Activated CD8-positive, alpha-beta memory T cell treated with anti-CD3 and anti-CD28 coated beads, Interleukin-2, amount 50 U/mL, for 48 hours (primary cell): ENCODE data around the gene PDE1A.
"Not testable (repeated sequence)": the region's sequence is repeated elsewhere in the genome, so short reads cannot be mapped to it uniquely, and the experiment has no call there.

Experiments used
- DNase-seq: peaks from one replicate; pipeline ENCODE4 v3.0.0-alpha.2; 2020

Gene PDE1A

DNA sequence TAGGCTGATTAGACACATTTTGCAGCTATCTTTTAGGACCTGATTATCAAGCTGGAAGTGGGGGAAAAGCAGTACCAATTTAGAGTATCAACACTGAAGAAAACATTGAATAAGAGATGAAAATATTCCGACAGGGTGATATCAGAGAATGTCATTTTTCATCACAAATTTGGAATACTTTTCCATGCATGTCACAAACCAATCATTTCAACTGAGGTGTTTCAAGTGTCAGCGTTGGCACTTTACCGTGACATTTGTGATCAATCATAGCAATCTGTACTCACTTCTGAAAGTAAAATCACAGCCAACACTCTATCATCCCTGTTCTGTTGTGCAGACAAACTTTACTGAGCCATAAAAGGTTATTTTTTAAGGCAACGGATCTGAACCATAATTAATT lies 75.4 kb downstream of the PDE1A start:
- no peak for DNase-seq

DNA sequence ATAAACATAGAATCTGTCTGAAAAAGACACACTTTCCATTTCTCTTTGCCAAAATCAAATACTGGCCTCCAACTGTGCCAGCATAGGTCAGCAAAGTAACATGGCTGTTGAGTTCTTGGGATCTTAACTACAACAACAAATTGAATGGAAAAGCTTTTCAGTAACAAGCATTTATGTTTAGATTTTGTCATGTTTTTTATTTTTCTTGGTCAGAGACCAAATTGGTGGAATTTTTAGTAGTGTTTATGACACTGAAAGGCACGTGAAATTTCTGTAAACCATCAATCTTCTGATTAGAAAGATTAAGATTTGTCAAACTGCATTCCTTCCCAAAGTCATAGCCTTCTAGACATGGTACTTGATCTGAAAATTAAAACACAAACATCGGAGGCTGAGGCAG lies 77.6 kb downstream of the PDE1A start:
- DNase-seq = no peak

DNA sequence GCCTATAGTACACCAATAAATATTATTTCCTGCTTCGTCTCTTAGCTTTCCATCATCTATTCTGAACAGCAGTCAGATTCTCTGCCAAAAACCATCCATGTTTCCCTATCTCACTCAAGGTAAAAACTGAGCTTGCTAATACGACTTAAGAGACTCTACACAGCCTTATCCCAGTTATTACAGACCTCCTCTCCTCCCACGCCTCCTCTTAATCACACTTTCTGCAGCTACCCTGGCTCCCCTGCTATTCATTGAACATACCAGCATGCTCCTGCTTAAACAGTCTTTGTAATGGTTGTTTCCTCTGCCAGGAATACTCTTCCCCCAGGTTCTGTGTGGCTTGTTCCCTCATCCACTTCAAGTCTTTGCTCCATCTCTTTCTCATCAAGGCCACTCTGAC lies 81.5 kb downstream of the PDE1A start:
- DNase-seq = no peak

DNA sequence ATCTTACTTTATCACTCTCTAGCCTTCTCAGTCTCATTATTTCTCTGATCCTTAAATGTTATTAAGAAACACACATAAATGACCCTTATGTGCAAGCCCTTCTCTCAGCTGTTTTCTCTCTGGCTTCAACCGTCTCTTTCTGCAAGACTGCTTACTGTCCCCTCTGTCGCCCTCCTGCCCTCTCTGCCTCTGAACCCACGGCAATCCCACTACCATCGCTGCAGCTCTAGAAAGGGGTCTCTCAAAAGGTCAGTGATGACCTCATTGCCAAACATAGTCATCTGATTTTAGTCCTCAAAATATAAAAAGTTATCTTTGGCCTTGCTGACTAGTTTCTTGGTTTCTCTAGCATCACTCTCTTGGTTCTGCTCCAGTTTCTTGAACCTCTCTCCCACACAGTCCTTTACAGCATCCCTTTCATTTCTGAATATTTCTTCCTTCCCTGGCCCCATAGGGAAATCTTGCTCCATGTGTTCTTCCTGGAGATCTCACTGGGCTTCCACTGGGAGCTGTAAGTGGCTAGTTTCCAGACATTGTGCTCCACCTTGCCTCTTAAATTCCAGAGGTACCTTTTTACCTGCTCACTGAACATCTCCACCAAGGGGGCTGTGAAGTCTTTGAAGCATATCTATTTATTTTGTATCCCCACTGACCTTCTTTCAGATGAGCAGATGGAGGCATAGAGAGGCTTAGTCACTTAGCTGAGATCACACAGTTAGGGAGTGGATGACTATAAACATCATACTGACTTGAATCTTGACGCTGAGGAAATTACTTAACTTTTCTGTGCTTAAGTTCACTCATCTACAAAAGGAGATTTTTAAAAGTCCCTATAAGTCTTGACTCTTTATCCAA lies 96.2 kb downstream of the PDE1A start:
- DNase-seq = no peak

DNA sequence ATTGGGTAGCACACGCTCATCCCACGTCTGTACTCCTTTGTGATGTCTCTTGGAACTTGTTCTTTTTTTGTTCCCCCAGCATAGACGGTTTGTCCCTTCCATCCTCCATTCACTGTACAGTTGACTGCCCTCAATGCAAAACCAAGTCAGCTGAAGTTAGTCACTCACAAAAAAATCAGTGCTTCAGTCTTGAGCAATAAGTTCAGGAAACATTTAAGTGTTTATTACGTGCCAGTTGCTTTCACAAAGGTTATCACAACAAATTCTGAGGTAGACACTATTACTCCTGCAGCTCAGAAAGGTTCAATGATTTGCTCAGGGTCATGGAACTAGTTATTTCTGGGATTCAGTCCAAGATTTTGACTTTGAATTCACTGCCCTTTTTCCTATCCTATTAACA lies 102.2 kb downstream of the PDE1A start:
- no peak for DNase-seq

DNA sequence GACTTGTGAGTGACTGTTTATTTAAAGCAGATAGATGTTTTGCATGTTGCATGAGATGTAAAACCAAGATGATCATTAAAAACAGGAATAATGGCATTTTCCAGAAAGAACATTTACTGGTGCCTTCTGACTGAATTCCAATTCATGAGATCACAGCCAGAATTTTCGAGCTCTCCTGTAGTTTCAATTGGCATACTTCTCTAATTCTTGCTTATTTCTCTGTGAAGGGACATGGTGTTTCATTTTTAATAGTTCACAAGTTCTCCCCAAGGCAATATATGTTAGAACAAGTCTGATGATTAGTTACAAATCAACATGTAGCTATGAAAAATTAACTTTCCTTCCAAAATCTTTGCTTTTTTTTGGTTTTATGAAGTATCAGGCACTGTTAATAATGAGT lies 105.7 kb downstream of the PDE1A start:
- DNase-seq = no peak

DNA sequence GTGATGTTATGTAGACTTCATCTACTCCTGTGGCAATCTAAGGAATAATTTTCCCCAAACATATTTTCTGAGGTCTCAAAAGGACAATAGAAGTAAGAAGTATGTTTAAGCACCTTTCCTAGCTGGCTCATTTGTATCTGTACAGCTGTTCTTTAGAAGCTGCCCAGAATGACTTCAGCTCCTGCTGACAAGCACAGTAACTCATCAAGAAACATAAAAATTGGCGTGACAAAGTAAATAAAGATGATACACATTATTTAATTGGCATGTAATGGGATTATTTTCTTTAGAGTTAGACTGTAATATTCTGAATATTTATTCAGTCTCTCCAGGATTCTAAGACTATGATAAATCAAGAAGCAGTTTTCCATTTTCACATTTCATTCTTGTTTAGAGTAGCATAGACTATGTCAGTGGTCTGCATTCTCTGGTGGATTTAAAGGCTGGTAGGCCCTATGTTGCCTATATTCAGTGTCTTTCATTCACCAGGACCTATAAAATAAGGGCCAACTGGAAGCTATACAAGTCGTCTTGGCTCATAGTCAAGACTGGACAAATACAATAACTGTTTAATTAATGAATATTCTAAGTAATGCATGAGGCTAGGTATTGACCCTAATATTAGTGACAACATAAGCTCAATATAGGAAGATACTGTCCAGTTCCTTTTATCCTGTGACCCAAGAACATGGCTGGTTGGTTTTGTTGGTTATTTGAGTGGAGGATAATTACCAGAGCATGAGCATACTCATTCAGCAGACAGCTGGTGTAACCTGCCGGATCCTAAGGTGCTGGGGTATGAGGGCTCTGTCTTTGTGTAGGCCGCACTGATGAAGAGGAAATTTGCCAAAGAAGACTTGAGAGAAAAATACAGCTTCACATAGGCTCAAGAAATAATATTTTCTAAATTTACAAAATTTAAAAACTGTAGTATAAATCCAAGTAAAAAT lies 107.0 kb downstream of the PDE1A start:
- DNase-seq = no peak

DNA sequence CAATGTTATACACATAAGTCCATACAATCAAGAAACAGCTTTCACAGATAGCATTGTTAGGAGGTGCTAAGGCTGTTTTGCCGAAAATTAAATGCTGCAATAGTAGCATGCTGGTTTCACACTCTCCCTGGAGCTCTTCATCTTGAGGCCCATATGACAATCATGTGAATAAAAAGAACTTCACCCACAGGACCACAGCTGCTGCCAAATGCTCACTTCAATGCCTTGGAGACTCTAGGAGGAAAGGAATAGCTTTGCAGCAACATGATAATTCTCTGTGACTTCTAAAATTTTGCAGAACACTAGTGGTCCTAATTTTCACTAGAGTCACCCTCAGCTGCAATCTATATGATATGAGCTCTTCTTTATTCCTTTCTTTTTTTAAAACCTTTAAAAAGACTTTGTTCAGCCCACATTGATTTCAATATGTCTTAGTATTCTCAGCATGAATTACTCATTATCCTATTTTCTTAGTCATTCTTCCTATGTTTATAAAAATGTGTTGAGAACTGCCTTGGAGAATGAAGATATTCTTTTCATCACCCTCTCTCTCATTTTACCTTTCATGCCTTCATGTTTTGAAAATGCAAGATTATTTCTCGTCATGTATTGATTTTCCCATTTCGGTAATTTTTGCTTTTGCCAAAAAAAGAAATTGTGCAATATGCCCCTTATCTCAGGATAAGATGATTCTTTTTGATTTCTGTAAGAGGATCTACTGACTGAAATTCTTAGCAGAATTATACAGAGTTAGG lies 108.2 kb downstream of the PDE1A start:
- DNase-seq = no peak

DNA sequence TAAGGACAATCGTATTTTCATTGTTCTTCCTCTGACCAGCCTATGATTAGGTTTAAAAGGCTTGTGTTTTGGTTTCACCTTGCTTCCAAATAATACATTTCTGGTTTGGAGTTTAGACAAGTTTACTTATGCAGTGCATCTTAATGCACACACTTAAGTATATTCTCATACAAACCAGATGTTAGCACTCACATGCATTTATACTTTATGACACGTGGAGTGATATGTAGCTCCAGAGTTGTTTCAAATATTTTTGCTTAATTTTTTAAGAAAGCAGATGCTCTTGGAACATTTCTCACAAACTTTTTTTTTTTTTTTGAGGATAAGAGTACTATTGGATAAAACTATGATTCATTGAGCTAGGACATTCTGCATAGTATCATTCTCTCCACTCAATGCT lies 109.9 kb downstream of the PDE1A start:
- DNase-seq = no peak

DNA sequence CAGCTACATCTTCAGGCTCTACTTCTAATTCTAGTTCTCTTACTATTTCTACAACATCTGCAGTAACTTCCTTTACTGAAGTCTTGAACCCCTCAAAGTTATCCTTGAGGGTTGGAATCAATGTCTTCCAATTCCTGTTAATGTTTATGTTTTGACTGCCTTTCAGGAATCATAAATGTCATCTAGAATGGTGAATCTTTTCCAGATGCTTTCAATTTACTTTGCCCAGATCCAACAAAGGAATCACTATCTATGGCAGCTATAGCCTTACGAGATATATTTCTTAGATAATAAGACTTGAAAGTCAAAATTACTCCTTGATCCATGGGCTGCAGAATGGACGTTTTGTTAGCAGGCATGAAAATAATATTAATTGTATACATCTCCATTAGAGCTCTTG lies 123.9 kb downstream of the PDE1A start:
- DNase-seq = no peak

DNA sequence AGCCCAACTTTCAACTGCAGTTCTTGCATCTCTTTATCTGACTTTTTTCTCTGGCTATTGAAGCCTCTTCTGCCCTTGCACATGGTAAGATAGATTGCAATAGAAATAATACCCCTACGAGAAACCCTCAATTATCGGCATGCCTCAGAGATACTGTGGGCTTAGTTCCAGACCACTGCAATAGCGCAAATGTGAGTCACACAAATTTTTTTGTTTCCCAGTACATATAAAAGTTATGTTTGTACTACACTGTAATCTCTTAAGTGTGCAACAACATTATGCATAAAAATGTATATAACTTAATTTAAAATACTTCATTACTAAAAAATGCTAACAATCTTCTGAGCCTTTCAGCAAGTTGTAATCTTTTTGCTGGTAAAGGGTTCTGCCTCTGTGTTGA lies 124.7 kb downstream of the PDE1A start:
- DNase-seq = no peak

DNA sequence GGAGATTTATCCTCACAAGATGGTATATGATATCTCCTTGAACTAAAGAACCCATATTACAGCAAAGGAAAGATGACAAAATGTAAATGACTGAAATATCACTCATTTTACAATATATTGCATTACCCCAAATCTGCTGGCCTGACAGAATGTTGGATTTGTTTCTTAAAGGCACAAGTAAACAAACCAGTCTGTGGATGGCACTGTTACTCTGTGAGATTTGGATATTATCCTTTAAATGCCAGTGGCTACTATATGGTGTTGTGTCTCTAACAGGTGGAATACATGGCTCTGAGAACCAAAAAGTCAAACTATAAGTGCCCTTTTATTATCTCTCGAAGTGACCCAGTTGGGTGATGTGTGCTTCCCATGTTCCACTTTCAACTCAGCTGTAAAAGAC lies 125.7 kb downstream of the PDE1A start:
- DNase-seq = no peak

DNA sequence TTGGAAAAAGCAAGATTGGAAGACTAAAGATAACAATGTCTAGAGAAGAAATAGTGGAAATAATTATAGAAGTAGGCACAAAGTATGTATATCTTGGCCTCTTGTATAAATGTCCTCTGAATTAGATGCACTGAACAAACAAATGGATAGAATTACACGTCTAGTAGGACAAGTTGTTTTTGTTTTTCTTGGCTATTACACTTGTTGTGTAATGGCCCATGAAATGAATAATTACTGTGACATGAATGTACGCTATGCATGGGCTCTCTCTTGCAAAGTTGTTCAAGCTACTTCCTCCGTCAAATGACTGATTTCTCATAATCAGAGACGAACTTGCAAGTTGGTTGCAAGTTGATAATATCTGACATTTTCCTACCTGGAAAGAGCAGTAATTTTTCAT lies 126.2 kb downstream of the PDE1A start:
- no peak for DNase-seq

DNA sequence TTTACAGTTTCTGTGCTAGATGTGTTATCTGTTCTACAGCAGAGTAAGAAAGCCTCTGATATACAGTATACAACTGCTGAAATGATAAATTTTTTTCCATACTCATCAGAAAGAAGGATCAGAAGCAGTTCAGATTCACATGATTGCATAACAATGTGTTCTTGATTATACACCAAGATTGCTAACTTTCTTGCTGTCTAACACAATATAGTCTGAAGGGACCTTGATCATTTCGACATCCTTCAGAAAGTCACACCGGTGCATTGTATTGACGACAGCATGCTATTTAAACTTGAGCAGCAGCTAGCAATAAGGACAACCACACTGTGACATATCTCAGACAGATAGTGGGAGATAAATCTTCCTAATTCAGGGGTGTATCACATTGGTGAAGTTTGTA lies 127.2 kb downstream of the PDE1A start:
- DNase-seq = no peak

DNA sequence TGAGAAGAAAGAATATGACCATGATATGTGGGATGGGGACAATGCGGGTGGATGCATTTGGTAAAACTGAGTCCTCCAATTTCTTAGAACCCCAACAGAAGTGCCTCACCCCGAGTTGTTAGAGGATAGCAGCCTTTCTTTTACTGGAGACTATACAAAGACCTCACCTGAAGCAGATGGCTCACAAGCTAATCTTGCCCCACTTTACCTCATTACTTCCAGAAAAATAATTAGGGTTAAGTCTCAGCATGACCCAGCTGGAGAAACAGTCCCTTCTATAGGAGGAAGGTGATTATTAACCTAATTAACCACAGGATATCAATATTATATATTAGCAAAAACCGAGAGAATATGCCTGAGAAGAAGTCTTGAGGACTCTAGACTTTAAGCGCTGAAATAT lies 128.4 kb downstream of the PDE1A start:
- no peak for DNase-seq

DNA sequence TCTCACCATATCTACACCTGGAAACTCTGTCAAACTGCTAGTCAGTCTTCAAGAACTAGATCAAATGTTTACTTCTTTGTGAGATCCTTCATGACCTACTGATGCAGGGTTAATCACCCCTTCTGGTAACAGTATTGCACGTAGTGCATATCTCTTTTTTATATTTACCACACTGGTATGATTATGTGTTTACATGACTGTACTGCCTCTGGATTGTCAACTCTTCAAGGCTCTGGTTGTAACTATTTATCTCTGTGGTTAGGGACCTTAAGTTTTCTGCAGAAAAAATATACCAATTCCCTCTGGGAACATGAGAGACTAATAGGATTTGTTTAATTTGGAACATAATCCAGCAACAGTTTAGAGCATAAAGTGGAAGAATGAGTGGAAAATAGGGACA lies 135.5 kb downstream of the PDE1A start:
- DNase-seq = no peak

DNA sequence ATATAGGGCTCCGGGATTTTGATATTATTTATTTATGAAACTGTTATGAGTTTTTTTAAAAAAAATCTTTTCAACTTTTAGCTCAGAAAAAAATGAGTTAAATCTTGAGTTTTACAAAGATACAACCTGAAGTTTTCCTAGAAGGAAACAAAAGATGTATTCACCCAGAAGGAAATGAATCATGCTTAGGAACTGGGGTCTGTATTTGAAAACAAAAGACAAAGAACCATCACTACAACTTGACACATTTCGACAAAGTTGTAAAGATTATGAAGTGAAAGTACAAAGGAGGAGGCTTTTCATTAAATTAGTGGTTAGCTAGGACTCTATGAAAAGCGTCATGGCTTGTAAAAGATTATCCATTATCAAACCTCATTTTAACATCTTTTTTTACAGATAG lies 143.3 kb downstream of the PDE1A start:
- no peak for DNase-seq

DNA sequence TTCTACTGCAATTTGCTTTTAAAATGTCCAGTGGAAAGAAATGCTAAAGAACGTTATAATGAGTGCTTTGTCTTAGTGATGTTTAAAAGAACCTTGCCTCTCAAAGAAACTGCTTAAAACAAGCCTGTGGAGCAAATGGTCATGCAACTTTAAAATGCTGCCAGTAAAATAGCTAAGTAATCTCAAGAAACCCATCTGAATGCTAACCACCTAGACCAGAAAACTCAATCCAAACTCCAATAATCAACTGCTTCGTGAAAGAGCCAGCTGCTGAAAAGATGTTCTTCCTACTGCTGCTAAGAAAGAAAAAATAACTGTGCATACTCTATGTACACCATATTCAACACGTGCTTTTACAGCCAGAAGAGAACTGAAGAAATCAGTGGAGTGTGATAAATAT lies 145.6 kb downstream of the PDE1A start:
- no peak for DNase-seq

DNA sequence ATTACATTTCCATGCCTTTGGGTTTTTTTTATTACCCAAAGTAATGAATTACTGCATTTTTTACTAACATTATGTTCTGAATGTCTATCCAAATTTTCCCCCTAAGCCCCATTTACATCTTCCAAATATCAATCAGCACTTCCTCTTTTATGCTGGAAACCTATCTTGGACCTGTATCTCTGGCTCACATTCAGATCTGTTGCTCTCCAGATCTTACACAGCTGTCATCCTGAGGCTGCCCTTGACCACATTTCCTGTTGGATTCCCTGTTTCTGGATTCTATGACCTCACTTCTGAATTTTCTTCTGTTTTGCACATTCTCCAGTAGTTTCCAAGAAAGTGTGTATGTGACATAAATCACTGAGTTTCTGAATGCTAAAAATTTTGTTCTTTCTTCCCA lies 146.7 kb downstream of the PDE1A start:
- no peak for DNase-seq

DNA sequence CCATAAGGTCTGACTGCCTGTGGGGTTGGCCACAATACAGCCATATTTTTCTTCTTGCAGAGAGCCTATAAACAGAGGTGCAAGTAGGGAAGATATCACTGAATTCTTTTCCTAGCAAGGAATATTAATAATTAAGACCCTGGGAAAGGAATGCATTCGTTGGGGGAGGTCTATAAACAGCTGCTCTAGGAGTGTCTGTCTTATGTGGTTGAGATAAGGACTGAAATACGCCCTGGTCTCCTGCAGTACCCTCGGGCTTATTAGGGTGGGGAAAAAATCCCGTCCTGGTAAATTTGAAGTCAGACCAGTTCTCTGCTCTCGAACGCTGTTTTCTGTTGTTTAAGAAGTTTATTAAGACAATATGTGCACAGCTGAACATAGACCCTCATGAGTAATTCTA lies 150.2 kb downstream of the PDE1A start:
- not testable (repeated sequence) for DNase-seq

DNA sequence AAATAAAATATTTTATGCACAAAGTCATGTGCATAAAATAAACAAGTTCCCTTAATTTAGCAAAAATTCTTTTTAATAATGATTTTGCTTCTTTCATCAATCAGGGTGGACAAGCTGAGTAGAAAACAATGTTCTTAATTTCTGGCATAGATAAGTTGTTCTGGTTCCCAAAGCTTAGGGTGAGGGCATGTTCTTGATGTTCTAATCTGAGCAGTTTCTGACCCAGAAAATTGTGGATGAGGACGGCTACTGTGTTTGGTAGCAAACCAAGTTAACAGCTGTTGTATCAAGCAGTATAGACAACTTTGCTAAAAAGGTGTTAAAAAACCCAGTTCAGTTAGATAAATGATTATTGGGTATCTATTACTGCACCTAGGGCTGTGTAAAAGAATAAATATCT lies 158.9 kb downstream of the PDE1A start:
- no peak for DNase-seq

DNA sequence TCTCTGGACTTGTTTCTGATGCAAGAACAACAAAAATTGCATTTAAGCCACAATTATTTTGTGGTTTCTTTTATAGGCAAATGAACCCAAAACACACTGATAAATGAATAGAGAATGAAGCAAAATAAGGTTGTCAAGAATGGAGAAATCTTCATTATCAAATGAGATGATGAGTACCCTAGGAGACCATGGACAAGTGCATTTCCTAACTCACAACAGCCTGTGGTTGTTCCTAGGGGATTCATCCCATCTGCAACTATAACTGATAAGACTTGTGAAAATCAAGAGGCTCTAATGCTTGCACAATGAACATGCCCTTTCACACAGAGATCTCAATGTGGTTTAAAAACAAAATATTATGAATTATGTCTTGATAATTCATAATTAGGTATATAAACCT lies 159.9 kb downstream of the PDE1A start:
- no peak for DNase-seq

DNA sequence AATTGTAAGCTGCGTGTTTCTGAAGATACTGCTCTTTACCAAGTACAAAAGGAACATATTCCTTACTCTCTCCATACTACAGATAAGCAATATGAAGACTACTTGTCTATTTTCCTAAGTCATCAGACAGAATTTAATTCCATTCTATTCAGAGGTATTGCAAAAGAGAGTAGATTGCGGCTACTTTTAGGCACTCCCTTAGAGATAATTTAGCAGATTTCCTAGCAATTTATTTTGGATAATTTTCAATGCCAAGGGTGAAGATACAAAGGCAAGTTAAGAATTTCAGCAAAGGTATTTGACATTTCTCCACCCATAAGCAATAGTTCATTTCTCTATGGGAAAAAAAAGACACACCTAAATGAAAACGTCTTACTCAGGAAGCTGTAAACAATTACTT lies 161.1 kb downstream of the PDE1A start:
- no peak for DNase-seq
